Raji (cell line): ENCODE results near the gene C1QL4.

Source experiments
- POLR2A ChIP-seq: IDR thresholded peaks from 2 replicates; pipeline ENCODE4 v1.6.1; 2011; ENCODE audit warnings: low read depth, low read length, control low read depth; ENCODE audit not compliant: insufficient read depth

Gene C1QL4

DNA sequence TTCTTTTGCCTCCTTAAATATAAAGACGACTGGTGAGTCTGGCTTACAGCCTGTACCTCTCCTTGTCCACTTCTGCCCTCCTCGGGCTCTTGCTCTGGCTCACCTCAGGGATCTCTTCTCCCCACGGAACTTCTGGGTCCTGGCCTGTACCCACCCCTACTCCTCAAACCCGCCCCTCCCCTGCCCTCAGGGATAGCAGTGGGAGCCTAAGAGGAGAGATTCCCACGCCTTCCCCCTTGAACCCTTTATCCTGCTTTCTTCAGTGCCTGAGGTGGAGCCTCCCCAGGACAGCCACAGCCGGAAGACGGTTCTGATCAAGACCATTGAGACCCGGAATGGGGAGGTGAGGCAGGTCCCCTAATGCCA, 39.3 kb downstream of the C1QL4 start:
- no peak for TF ChIP-seq POLR2A

DNA sequence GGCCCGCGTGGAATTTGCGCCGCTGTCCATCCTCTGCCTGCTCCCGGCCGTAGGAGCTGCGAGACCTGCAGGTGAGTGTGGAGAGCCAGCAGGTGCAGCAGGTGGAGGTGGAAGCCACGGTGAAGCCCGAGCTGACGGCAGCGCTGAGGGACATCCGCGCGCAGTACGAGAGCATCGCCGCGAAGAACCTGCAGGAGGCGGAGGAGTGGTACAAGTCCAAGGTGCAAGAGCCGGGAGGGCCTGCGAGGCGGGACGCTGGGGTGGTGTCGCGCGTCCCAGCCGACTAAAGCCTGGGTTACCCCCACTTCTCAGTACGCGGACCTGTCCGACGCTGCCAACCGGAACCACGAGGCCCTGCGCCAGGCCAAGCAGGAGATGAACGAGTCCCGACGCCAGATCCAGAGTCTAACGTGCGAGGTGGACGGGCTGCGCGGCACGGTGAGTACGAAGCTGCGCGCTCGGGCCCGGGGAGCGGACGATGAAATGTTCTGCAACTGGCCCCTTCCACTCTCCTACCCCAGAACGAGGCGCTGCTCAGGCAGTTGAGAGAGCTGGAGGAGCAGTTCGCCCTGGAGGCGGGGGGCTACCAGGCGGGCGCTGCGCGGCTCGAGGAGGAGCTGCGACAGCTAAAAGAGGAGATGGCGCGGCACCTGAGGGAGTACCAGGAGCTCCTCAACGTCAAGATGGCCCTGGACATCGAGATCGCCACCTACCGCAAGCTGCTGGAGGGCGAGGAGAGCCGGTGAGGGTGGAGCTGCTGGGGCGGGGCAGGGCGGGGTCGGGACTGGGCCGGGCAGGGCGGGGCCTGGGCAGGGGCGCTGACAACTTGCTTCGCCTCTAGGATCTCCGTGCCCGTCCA, 39.9 kb downstream of the C1QL4 start:
- no peak for TF ChIP-seq POLR2A

DNA sequence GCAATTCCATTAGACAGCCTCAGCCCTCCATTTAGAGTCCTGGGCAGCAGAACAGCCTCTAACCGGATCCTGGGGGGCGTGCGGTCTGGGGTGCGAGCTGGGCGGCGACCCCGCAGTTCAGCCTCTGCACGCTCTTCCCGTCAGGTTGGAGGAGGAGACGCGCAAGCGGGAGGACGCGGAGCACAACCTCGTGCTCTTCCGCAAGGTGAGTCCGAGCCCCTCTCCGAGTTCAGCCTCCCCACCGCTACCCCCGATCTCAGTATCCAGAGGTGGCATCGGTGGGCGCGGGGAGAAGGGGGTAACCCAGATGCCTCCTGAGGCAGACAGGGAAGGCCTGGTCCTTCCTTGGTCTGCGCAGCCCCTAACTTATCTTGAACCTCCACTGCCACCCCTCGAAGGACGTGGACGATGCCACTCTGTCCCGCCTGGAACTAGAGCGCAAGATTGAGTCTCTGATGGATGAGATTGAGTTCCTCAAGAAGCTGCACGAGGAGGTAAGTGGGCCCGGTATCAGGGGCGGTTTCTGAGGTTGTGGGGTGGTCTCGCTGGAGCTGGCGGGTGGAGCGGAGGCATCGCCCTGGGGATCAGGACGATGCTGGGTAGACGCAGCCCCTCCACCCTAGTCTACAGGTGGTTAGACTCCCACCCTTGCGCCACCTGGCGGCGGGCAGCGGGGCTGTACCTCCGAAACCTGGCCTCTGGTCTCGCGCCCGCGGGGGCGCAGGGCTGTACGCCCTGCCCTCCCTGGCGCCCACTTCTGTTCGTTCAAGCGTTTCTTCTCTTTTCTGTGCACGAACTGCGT, 40.8 kb downstream of the C1QL4 start:
- TF ChIP-seq POLR2A, result no peak

DNA sequence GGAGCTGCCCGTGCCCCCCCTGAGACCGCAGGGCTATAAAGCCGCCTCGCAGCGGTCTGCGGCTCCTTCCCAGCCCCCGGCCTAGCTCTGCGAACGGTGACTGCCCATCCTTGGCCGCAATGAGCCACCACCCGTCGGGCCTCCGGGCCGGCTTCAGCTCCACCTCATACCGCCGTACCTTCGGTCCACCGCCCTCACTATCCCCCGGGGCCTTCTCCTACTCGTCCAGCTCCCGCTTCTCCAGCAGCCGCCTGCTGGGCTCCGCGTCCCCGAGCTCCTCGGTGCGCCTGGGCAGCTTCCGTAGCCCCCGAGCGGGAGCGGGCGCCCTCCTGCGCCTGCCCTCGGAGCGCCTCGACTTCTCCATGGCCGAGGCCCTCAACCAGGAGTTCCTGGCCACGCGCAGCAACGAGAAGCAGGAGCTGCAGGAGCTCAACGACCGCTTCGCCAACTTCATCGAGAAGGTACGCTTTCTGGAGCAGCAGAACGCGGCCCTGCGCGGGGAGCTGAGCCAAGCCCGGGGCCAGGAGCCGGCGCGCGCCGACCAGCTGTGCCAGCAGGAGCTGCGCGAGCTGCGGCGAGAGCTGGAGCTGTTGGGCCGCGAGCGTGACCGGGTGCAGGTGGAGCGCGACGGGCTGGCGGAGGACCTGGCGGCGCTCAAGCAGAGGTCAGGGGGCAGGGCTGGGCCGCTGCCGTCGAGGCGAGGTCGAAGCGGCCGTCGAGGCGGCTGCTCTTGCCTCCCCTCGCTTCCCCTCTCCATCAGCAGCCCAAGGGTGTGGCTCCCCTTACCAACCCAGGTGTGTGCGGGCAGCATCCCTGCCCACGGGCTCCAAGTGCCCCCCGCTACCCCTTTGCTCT, 41.7 kb downstream of the C1QL4 start, which contains the start of gene PRPH:
TSS of gene PRPH (plus strand) at position 66 of the 855 bp plus-strand sequence. CDS start at position 120, 54 bp downstream.
- no peak for TF ChIP-seq POLR2A

DNA sequence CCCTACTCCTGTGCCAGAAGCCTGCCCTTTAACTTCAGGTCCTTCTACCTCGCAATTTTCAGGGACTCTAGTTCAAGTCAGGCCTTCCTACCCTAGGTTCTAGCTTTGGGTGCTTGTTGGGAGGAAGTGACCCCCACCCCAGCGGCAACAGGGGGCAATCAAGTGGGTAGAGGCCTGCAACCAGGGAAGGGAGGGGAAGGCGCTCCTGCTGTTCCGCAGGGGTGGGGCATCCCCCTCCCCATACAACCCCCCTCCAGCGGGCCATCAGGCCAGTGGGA, 42.2 kb downstream of the C1QL4 start:
- TF ChIP-seq POLR2A, result no peak

DNA sequence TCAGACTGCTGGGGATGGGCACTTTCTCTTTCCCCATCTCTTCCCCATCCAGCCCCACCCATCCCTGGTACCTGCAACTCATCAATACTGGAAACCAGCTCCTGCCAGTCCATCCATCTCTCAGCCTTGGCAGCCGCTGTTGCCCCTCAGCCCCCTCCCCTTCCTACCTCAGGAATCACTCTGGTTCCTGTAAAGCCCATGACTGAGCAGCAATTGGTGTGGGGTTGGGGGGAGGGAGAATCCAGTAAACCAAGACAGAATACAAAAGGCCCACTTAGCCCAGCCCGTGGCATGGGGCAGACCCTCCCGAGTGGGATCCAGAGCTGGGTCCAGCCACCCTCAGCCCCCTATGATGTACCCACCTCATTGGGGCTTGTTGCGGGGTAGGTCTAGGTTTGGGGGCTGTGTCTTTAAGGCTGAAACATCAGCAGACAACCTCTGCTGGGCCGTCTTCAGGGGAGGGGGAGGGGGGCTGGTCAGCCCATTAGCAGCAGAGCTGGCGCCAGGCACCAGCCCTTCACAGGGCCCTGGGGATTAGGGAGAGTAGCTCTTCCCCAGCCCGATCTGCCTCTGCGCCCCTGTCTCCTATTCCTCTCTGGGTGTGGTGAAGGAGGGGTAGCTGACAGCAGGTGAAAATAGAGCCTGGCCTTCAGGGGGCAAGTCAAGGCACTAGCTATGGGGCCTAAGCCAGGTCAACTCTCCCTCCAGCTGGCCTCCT, 42.7 kb downstream of the C1QL4 start:
- no peak for TF ChIP-seq POLR2A

DNA sequence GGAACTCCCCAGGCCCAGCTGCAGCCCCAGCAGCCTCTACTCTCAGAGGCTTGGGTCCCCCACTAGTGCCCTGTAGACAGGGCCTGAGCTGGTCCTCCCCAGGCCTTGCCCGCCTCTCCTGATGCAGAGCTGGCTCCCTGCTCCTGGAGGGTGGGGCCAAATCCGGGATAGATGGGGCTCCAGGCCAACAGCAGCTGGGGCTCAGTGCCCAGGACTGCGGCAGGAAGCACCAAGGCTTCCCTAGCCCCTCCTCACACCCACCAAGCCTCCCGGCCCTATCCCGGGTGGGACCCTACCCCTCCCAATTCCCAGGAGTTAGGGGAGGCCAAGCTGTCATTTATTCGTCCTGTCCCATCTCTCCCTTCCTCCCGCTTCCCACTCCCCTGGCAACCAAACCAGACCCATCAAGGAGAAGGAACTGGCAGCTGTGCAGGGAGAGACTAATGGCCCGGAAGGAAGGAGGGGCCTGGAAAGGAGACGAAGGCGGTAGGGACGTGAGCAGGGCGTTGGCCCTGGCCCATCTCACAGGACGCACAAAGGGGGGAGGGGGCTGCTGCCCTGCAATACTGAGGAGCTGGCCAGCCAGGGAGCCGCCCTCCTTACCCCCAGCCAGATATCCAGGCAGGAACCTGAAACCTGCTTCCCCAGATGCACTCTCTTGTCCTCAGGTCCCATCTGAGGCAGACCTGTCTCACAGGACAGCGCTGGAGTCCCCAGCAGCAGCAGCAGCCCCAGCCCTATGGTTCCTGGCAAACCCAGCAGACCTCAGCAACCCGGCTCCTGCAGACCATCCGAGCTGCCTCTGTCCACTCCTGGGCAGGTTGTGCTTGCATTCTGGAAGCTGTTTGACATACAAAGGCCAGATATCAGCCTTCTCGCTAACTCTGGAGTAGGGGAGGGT, 43.7 kb downstream of the C1QL4 start:
- TF ChIP-seq POLR2A, result no peak

DNA sequence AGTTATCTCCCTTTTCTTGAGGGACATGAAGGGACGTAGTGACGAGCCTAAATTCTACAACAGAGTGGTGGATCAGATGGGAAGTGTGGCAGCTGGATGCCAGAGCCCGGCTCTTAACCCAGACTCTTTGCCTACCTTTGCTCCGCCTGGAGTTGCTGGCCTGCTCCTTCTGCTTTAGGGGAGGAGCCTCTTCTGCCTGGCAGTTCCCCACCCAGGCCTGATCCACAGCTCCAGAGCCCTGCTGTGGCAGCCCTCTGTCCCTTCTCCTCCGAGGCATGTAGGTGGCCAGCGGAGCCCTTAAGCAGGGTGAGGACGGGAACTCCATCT, 44.3 kb downstream of the C1QL4 start:
- TF ChIP-seq POLR2A, result no peak

DNA sequence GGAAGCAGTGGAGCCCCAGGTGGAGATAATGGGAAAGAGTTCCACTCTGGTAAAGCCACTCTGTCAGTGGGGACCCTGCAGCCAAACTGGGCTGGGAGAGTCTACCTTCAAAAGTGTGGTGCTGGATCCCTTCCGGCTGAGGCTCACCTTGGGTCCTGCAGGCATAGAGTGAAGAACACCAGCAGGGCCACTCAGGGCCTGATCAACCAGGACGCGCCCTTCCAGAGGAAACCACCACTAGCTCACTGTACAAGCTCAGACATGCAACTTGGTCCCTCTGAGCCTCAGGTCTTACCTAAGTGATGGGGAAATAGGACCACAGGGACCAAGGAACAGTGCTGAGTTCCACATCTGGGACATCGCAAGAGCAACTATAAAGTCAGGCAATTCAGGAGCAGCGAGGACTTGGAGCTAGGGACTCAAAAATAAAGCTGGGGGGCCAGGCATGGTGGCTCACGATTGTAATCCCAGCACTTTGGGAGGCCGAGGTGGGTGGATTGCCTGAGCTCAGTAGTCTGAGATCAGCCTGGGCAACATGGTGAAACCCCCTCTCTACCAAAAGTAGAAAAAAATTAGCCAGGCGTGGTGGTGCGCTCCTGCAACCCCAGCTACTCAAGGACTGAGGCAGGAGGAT, 47.9 kb downstream of the C1QL4 start:
- no peak for TF ChIP-seq POLR2A

DNA sequence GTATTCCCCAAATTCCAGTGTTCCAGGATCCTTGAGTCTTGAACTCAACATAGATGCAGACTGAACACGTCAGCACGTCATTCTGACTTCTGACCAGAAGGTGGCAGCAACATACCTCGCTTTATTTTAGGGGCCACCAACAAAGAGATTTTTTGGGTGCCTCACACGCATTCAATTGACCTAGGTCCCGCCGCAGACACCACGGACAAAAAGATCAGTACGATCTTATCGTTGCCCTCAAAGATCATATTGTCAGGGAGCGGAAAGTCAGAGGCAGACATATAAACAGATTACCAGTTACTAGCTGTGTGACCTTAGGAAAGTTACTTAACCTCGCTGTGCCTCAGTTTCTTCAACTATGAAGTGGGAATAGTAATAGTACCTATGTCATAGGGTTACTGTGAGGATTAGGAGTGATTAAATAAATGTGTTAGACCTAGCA, 48.6 kb downstream of the C1QL4 start:
- no peak for TF ChIP-seq POLR2A

DNA sequence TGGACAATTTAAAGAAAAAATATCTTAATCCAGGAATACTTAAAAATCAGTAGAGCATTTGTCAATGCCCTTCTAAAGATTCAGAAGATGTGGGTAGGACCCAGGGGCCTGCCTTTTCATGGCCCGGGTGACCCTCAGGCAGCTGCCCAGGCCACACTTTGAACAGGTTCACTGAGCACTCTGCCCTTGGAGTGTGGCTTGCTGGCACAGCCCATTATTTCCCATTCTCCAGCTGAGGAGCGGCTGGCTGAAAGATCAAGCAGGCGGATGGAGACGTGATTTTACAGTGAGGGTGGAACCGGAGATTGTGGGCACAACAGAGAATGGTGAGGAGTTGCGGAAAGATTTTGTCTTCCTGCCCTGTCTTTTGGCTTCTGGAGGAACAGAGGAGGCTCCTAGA, 49.1 kb downstream of the C1QL4 start:
- no peak for TF ChIP-seq POLR2A

DNA sequence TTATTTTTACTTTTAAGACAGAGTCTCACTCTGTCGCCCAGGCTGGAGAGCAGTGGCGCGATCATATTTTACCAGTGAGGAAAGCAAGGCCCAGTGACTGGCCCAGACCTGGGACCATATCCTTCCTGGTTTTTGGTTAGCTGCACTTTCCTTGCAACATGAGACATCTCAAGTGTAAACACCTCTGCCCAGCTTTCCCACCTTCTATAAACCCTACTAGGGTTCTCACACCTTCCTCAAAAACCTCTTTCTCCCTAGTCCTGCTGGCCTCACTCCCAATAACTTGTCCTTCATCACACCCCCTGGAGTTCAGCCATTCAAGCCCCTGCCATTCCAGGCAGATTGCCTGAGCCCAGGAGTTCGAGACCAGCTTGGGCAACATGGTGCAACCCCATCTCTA, 52.3 kb downstream of the C1QL4 start:
- TF ChIP-seq POLR2A, result no peak
